ENCODE measurements around the gene ADGRB3.
"Not testable (repeated sequence)": the region's sequence is repeated elsewhere in the genome, so short reads cannot be mapped to it uniquely, and the experiment has no call there.

ADGRB3 gene

DNA sequence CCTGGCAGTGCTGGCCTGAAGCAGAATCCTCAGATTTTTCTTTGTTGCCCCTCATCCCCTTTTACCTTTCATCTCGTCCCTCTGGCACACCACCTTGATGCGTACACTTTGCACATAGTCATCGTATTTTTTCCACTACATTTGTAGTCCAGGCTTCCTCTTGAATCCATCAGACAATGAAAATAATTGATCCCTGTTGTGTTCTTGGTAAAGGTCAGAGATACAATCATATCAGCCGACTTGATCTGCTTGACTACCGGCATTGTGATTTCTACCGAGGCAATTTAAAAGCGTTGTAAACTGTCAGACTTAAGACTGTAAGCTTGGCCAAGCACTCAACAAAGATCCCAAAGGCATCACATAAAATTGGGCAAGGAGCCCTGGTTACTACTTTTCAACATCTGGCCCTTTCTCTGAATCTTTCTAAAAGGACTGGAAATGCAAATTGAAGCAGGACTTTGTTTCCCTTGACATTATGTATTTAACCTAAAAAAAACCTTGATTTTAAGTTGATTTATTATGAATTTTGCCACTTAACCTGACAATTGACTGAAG lies 649.2 kb downstream of the ADGRB3 start:
- DNase-seq, result no peak

DNA sequence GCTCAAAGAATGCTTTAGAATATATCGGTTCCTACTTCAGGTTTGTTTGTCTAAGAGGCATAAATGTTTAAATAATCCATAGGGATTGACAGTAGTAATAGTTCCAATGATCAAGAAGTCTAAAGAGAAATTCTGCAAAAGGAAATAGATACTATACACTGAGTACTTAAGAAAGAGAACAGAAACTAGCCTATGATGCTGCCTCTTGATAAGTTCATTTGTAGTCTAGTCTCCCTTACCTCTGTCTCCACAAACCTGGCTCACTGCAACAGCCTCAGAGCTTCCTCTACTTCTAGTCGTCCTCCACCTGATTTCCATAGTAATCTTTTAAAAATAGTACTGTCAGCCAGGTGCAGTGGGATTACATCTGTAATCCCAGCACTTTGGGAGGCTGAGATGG lies 650.0 kb downstream of the ADGRB3 start:
- intact Hi-C loops (cut with DNase I; ENCODE audit: low total_unique reads), result no loop called here
- no peak for DNase-seq
- Histone ChIP-seq H3K27ac (no peak overlapping the region), H3K4me3 (no peak overlapping the region), H3K4me1 (no peaks in the 10 kb centered on the region), H3K9me3 (no peaks in the 10 kb centered on the region), H3K36me3 (no peaks in the 10 kb centered on the region), H3K27me3 (no peaks in the 10 kb centered on the region)
- no peak for TF ChIP-seq CTCF (IDR thresholded peaks at IDR 0.05)

More for the DNA sequence above, 649.2 kb downstream of the ADGRB3 start:
- Histone ChIP-seq H3K9me3 (no peaks in the 10 kb centered on the region), H3K27me3 (no peaks in the 10 kb centered on the region), H3K4me1 (no peaks in the 10 kb centered on the region), H3K36me3 (no peaks in the 10 kb centered on the region), H3K4me3 (no peak overlapping the region), H3K27ac (no peak overlapping the region)
- no peak for TF ChIP-seq CTCF (IDR thresholded peaks at IDR 0.05)
- intact Hi-C loops (cut with DNase I; ENCODE audit: low total_unique reads), result no loop called here

DNA sequence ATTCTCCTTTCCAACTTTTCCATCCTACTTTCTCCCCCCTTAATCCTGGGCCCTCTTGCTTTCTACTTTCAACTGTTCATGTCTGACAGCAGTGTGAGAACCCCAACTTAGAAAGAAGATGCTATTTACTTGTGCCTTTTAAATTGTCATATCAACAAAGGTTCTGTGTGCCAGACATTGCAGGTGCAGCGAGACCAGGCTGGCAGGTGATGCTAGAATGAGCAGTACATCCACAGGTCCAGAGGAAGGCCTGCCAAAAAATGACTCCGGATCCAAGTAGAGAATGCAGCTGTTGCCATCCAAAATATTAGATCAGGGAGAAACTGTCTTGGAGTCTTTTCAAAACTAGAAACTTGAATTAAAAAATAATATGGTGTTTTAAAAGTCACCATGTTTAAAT lies 651.2 kb downstream of the ADGRB3 start:
- intact Hi-C loops (cut with DNase I; ENCODE audit: low total_unique reads), result no loop called here
- H3K4me3 ChIP-seq, result no peak overlapping the region
- DNase-seq, result no peak
- H3K9me3 ChIP-seq, result no peaks in the 10 kb centered on the region
- no peaks in the 10 kb centered on the region for H3K27me3 ChIP-seq
- H3K4me1 ChIP-seq, result no peaks in the 10 kb centered on the region
- no peaks in the 10 kb centered on the region for H3K36me3 ChIP-seq
- TF ChIP-seq CTCF (IDR thresholded peaks at IDR 0.05), result no peak
- no peak overlapping the region for H3K27ac ChIP-seq

DNA sequence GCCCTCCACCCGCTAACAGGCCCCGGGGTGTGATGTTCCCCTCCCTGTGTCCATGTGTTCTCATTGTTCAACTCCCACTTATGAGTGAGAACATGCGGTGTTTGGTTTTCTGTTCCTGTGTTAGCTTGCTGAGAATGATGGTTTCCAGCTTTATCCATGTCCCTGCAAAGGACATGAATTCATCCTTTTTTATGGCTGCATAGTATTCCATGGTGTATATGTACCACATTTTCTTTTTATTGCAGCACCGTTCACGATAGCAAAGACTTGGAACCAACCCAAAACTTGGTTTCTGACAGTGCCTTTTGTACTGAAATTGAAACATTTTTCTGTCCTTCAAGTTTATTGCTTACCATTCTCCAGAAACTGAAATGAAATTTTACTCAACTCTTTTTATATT lies 653.1 kb downstream of the ADGRB3 start:
- DNase-seq; H3K4me3 ChIP-seq; intact Hi-C loops (cut with DNase I; ENCODE audit: low total_unique reads); H3K27ac ChIP-seq; H3K27me3 ChIP-seq; H3K9me3 ChIP-seq; H3K4me1 ChIP-seq; H3K36me3 ChIP-seq: not testable (repeated sequence)

DNA sequence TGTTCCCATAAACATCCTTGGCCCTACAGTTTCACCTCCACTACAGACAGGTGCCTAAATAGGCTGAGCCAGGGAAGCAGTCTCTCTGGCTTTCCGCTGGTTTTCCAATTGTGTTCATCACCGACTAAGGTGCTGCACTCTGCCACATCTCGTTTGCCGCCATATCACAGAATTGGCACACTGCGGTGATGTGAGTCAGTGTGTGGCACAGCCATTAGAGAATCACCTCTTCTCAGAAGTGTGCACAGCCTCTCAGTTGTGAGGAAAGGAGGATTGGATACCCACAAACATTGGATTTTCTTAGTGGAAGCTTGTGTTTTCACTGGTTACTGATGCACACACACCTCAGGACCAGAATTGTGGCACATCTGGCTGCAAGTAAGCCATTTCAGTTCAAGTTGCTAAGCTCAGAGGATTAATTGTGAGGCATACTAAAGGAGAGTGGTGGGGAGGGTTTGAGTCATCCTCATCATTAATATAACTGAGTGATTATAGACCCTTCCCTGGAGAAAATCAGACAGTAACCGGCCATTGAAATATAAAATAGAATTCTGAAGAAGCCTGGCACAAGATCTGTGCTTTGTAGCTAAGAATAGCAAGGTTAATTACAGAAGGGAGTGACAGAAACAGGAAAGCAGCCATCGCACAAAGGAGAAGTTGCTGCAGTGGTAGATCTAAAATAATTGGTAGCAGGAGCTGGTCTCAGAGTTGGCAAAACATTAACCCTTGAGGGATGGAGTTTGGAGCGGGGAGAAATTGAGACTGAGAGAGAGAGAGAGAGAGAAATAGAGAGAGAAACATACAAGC lies 654.8 kb downstream of the ADGRB3 start:
- Histone ChIP-seq H3K27ac (no peak overlapping the region), H3K4me1 (no peaks in the 10 kb centered on the region), H3K27me3 (no peaks in the 10 kb centered on the region)

More for the DNA sequence above, 654.8 kb downstream of the ADGRB3 start:
- intact Hi-C loops (cut with DNase I; ENCODE audit: low total_unique reads), result no loop called here
- no peaks in the 10 kb centered on the region for H3K36me3 ChIP-seq
- no peaks in the 10 kb centered on the region for H3K9me3 ChIP-seq
- no peak for TF ChIP-seq CTCF (IDR thresholded peaks at IDR 0.05)
- H3K4me3 ChIP-seq, result no peak overlapping the region
- no peak for DNase-seq
